Transverse colon (tissue), 4 donors: ENCODE measurements around the gene NFIC. TPM values are rescaled to one million over a fixed set of nuclear protein-coding genes. Genes with fewer than 3 reads are reported as not detected.
A peak's percentile ranks its signal among the peaks of the same experiment; 100 is the strongest.

Experiments used
- DNase-seq: peaks from one replicate; pipeline ENCODE4 v3.0.0-alpha.2; 2019
- H3K27ac ChIP-seq, 4 donors: fragments of 200-600 bp; sonication (generic); 2 replicates each; pipeline ENCODE4 v1.5.1; 2016 to 2018; ENCODE audit warnings: inconsistent platforms in 4 of 4
- H3K27me3 ChIP-seq: fragments of 200-600 bp; sonication (generic); 2 replicates; pipeline ENCODE4 v1.5.1; 2017; ENCODE audit warnings: inconsistent platforms
- H3K36me3 ChIP-seq, 4 donors: fragments of 200-600 bp; sonication (generic); 2 replicates each; pipeline ENCODE4 v1.5.1; 2017 to 2019; ENCODE audit warnings: inconsistent platforms in 4 of 4
- H3K4me1 ChIP-seq, 4 donors: fragments of 200-600 bp; sonication (generic); 2 replicates each; pipeline ENCODE4 v1.5.1; 2017 to 2020; ENCODE audit warnings: inconsistent platforms in 4 of 4
- H3K4me3 ChIP-seq, 4 donors: fragments of 200-600 bp; sonication (generic); 1 replicate in 1 of 4; 2 replicates in 3 of 4; pipeline versions ENCODE4 v1.5.1 to v1.6.1; 2017 to 2019; ENCODE audit warnings: inconsistent platforms in 4 of 4
- H3K9me3 ChIP-seq, 2 donors: fragments of 200-600 bp; sonication (generic); 2 replicates each; pipeline ENCODE4 v1.5.1; 2017 to 2019; ENCODE audit warnings: inconsistent platforms in 2 of 2
- EP300 ChIP-seq: sonication (generic); formaldehyde crosslinking; IDR thresholded peaks from one replicate; pipeline ENCODE4 v1.6.1; 2017; ENCODE audit warnings: antibody characterized with exemption, low read depth
- POLR2A ChIP-seq: fragments of 450-650 bp; IDR thresholded peaks from one replicate; pipeline ENCODE4 v1.6.1; 2016; ENCODE audit warnings: antibody characterized with exemption, mild to moderate bottlenecking, moderate library complexity
- POLR2AphosphoS5 ChIP-seq, 3 donors: sonication (generic); formaldehyde crosslinking; IDR thresholded peaks; one replicate each; pipeline ENCODE4 v1.6.1; 2016; ENCODE audit warnings: antibody characterized with exemption in 3 of 3
- WGBS, 2 donors: methylation state at CpG; one replicate each; pipeline ENCODE4 v1.1.5; 2018; ENCODE audit warnings: low coverage in 1 of 2; 5-methylcytosine and 5-hydroxymethylcytosine counted together
- in situ Hi-C, 4 donors: fragments of 200-750 bp; cut with MboI; loops; one replicate each; pipeline versions ENCODE4 v1.15.0 to v1.15.1; 2017; ENCODE audit warnings: low sequenced_read_pairs in 3 of 4, low pct_ligation_motif_present in 1 of 4, low pct_unique_long_range_greater_than_20kb in 1 of 4
- intact Hi-C: fragments of 100-400 bp; cut with DNase I; formaldehyde crosslinking; loops from one replicate; pipeline ENCODE4 v1.15.1; 2023; ENCODE audit warnings: low total_unique reads
- total RNA-seq, 4 donors: library from RNA; depleted of rRNA; stranded (reverse); fragments of >200 nt; gene quantifications; one replicate each; pipeline ENCODE4 v1.1.0, GENCODE V29; 2016
- TF ChIP-seq, protein P1 (sequence below), 5 experiments: fragments of 200-600 bp in 3 of 5; fragments of 450-650 bp in 2 of 5; sonication (generic) in 3 of 5; IDR thresholded peaks; 1 replicate in 2 of 5; 2 replicates in 3 of 5; pipeline ENCODE4 v1.5.1; 2016 to 2017; ENCODE audit warnings: antibody characterized with exemption in 5 of 5, inconsistent platforms in 3 of 5, mild to moderate bottlenecking in 2 of 5, moderate library complexity in 1 of 5

Gene NFIC
- total RNA-seq, 4 donors from 2014 or later: 39.9 to 145 (median 68.1) TPM

- intact Hi-C loops (loop anchor here (5.0 kb wide), 1 partner anchor 163 kb away; no protein-coding TSS in a partner anchor), in situ Hi-C loops (loop anchor here in 3 of 4 donors (5.0 to 10.0 kb wide), 2 partner anchors 146 to 148 kb away; no protein-coding TSS in a partner anchor)
- WGBS, 2 donors: 59 to 81% methylated on average over 3 to 11 of the region's 11 CpGs
- peak overlapping the region in 1 of 4 donors; percentile 17 for H3K27ac ChIP-seq
- H3K4me1 ChIP-seq: peaks cover 10 to 37% (median 19%) of the 10 kb centered on the region in 4 donors
- no peaks in the 10 kb centered on the region for H3K9me3 ChIP-seq
- TF ChIP-seq POLR2A (no peak), POLR2AphosphoS5 (IDR thresholded peaks at IDR 0.05) (no peak), EP300 (no peak)
- TF ChIP-seq, protein P1, sequence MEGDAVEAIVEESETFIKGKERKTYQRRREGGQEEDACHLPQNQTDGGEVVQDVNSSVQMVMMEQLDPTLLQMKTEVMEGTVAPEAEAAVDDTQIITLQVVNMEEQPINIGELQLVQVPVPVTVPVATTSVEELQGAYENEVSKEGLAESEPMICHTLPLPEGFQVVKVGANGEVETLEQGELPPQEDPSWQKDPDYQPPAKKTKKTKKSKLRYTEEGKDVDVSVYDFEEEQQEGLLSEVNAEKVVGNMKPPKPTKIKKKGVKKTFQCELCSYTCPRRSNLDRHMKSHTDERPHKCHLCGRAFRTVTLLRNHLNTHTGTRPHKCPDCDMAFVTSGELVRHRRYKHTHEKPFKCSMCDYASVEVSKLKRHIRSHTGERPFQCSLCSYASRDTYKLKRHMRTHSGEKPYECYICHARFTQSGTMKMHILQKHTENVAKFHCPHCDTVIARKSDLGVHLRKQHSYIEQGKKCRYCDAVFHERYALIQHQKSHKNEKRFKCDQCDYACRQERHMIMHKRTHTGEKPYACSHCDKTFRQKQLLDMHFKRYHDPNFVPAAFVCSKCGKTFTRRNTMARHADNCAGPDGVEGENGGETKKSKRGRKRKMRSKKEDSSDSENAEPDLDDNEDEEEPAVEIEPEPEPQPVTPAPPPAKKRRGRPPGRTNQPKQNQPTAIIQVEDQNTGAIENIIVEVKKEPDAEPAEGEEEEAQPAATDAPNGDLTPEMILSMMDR (IDR thresholded peaks at IDR 0.05): no peak
- no peaks in the 10 kb centered on the region for H3K36me3 ChIP-seq
- no peak overlapping the region for H3K4me3 ChIP-seq
- no peak for DNase-seq
- no peaks in the 10 kb centered on the region for H3K27me3 ChIP-seq
Observed at GRCh38 chr19:3470500-3471128, 104.2 kb downstream of the NFIC start.

DNA sequence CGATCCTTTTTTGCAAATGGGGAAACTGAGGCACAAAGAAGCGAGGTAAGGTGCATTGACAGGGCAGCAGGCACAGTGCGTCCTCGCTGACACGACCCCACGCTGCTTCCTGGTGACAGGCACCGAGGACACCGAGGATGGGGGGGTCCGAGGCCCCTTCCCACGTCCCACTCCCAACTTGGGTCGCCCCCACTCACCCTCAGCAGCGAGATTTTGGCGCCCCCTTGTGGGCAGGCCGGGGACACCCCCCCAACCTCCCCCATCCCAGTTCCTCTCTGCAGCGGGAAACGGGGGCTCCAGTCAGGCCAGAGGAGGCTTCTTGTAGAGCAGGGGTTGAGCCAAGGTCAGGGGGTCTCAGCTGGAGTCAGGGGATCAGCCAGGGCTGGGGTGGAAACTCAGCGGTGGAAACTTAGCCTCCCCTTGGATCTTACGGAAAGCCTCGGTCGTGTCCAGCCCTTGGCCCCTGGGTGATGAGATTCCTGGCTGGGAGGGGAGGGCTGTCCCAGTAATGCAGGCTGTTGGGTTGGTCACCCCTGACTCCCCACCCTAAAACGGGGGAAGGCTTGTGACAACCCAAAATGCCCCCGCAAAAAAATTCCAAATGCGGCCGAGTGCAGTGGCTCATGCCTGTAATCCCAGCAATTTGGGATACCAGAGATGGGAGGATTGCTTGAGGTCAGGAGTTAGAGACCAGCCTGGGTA lies 105.7 kb downstream of the NFIC start:
- intact Hi-C loops (loop anchor here (2.0 to 5.0 kb wide), 2 partner anchors 145 to 165 kb away; no protein-coding TSS in a partner anchor), in situ Hi-C loops (loop anchor here in 3 of 4 donors (5.0 to 10.0 kb wide), 2 partner anchors 147 to 150 kb away; no protein-coding TSS in a partner anchor)
- WGBS, 2 donors: 29 to 32% methylated on average over 5 to 24 of the region's 24 CpGs
- H3K27me3 ChIP-seq: no peaks in the 10 kb centered on the region
- DNase-seq: peak; percentile 32
- H3K9me3 ChIP-seq: no peaks in the 10 kb centered on the region
- H3K36me3 ChIP-seq: no peaks in the 10 kb centered on the region
- peaks cover 7 to 23% (median 10%) of the 10 kb centered on the region in 4 donors for H3K4me1 ChIP-seq
- H3K4me3 ChIP-seq: no peak overlapping the region
- TF ChIP-seq, protein P1 (IDR thresholded peaks at IDR 0.05): peak; percentile 78 to 86 (median 82)
- TF ChIP-seq EP300 (no peak), POLR2AphosphoS5 (IDR thresholded peaks at IDR 0.05) (peak in 1 of 3 donors; percentile 21)
- H3K27ac ChIP-seq: no peak overlapping the region

DNA sequence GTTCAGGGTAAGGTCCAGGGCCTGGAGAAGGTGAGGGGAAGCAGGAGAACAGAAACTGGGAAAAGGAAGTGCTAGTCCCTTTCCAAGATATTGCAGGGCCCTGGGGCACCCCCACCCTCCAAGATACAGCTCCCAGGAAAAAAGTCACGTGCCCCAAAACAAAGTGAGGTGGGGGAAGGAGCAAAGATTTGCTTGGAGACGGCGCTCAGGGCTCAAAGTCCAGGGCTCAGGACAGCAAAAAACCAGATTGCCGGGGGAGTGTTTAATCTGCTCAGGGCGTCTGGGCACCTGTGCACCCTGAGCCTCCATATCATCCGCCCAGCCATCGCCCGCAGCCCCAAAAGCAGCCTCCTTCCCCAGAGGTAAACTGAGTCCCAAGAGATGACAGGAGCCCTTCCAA lies 107.6 kb downstream of the NFIC start:
- Histone ChIP-seq H3K36me3 (no peaks in the 10 kb centered on the region), H3K27ac (peak overlapping the region; percentile 17 to 64 (median 38)), H3K27me3 (no peaks in the 10 kb centered on the region), H3K4me1 (peaks cover 7 to 20% (median 10%) of the 10 kb centered on the region in 4 donors), H3K9me3 (no peaks in the 10 kb centered on the region), H3K4me3 (no peak overlapping the region)
- intact Hi-C loops: loop anchor here (5.0 kb wide), 1 partner anchor 167 kb away; no protein-coding TSS in a partner anchor
- whole genome bisulfite sequencing, 2 donors: 32% methylated on average over 7 of the region's 8 CpGs; no CpG with 5 or more reads in 1 of the 2 donors
- in situ Hi-C loops: loop anchor here in 3 of 4 donors (5.0 to 10.0 kb wide), 2 partner anchors 149 to 152 kb away; no protein-coding TSS in a partner anchor
- TF ChIP-seq POLR2AphosphoS5 (IDR thresholded peaks at IDR 0.05): no peak
- TF ChIP-seq EP300: no peak
- TF ChIP-seq POLR2A: no peak
- TF ChIP-seq, protein P1 (IDR thresholded peaks at IDR 0.05): no peak
- DNase-seq: peak; percentile 54

DNA sequence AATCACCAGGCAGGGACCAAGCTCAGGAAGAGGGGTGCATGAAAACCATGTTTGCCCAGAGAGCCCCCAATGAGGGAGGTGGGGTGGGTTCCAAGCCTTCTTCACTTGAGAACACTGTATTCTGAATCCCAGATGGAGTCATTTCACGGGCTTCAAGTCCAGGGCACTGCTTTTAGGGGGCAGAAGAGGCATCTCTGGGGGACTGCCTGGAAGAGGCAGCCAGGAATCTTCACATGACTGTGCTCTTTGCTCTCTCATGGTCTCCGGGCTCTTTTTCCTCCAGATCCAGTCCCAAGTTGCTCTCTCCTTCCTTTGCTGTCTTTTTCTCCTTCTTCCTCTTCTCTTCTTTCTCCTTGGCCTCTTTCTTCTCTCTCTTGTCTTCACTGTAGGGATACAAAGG lies 108.2 kb downstream of the NFIC start:
- DNase-seq: no peak
- no peaks in the 10 kb centered on the region for H3K9me3 ChIP-seq
- H3K27me3 ChIP-seq: no peaks in the 10 kb centered on the region
- TF ChIP-seq POLR2AphosphoS5 (IDR thresholded peaks at IDR 0.05): no peak
- no peak for TF ChIP-seq EP300
- TF ChIP-seq POLR2A: no peak
- TF ChIP-seq, protein P1 (IDR thresholded peaks at IDR 0.05): no peak
- WGBS, 2 donors: 63% methylated on average over 2 of the region's 2 CpGs
- intact Hi-C loops: loop anchor here (5.0 kb wide), 1 partner anchor 167 kb away; no protein-coding TSS in a partner anchor
- in situ Hi-C loops: loop anchor here in 3 of 4 donors (5.0 to 10.0 kb wide), 2 partner anchors 150 to 152 kb away; no protein-coding TSS in a partner anchor
- no peak overlapping the region for H3K4me3 ChIP-seq
- no peaks in the 10 kb centered on the region for H3K36me3 ChIP-seq
- H3K27ac ChIP-seq: peak overlapping the region in 3 of 4 donors; percentile 5 to 42 (median 14)
- peaks cover 7 to 20% (median 10%) of the 10 kb centered on the region in 4 donors for H3K4me1 ChIP-seq
